GM23338 (cell line): ENCODE measurements around the gene ARL14EP. TPM values are rescaled to one million over a fixed set of nuclear protein-coding genes. Genes with fewer than 3 reads are reported as not detected.

Experiments
- ATAC-seq: fragments of 200-7000 bp; cut with Tn5 transposase; 3 replicates; pipeline ENCODE4 v1.9.1; 2020
- DNase-seq: peaks from one replicate; pipeline ENCODE4 v3.0.0-alpha.2; 2015; ENCODE audit warnings: low spot score
- H2AFZ ChIP-seq: fragments of 200-600 bp; sonication (generic); 2 replicates; pipeline ENCODE4 v1.8.0; 2016; ENCODE audit warnings: antibody characterized with exemption, mild to moderate bottlenecking, moderate library complexity
- H3F3A ChIP-seq: fragments of 200-600 bp; sonication (generic); replicated peaks from 2 replicates; pipeline ENCODE4 v1.8.0; 2017; ENCODE audit warnings: antibody characterized with exemption, mixed run types, low read depth
- H3K27ac ChIP-seq: fragments of 200-600 bp; sonication (generic); 2 replicates; pipeline ENCODE4 v1.6.1; 2016; ENCODE audit warnings: low read depth
- H3K27me3 ChIP-seq: fragments of 200-600 bp; sonication (generic); 2 replicates; pipeline ENCODE4 v1.8.0; 2016; ENCODE audit warnings: mild to moderate bottlenecking, mixed run types, moderate library complexity; ENCODE audit not compliant: insufficient read depth
- H3K36me3 ChIP-seq: fragments of 200-600 bp; sonication (generic); 2 replicates; pipeline ENCODE4 v1.8.0; 2016; ENCODE audit warnings: mild to moderate bottlenecking; ENCODE audit not compliant: insufficient read depth
- H3K4me1 ChIP-seq: fragments of 200-600 bp; sonication (generic); 2 replicates; pipeline ENCODE4 v1.8.0; 2016; ENCODE audit warnings: mild to moderate bottlenecking, moderate library complexity; ENCODE audit not compliant: insufficient read depth
- H3K4me2 ChIP-seq: fragments of 200-600 bp; sonication (generic); 2 replicates; pipeline ENCODE4 v1.7.1; 2017; ENCODE audit warnings: mixed run types
- H3K4me3 ChIP-seq: fragments of 200-600 bp; sonication (generic); 2 replicates; pipeline ENCODE4 v1.6.1; 2016; ENCODE audit warnings: mixed run types
- H3K79me2 ChIP-seq: fragments of 200-600 bp; sonication (generic); replicated peaks from 2 replicates; pipeline ENCODE4 v1.8.0; 2017; ENCODE audit warnings: mild to moderate bottlenecking; ENCODE audit not compliant: insufficient read depth
- H3K9me2 ChIP-seq: fragments of 200-600 bp; sonication (generic); 2 replicates; pipeline ENCODE4 v1.8.0; 2017; ENCODE audit not compliant: insufficient read depth
- H4K20me1 ChIP-seq: fragments of 200-600 bp; sonication (generic); replicated peaks from 2 replicates; pipeline ENCODE4 v1.8.0; 2017; ENCODE audit warnings: mild to moderate bottlenecking; ENCODE audit not compliant: insufficient read depth
- H3K27ac Mint-ChIP-seq: 2 replicates; pipeline ENCODE4 v1.8.0; 2020; ENCODE audit warnings: inconsistent platforms, mild to moderate bottlenecking, moderate library complexity, mixed read lengths
- H3K27me3 Mint-ChIP-seq: 3 replicates; pipeline ENCODE4 v1.8.0; 2022; ENCODE audit warnings: low read depth, mild to moderate bottlenecking, moderate library complexity, mixed read lengths, inconsistent platforms; ENCODE audit not compliant: insufficient read depth, poor library complexity
- H3K36me3 Mint-ChIP-seq: 3 replicates; pipeline ENCODE4 v1.8.0; 2021; ENCODE audit warnings: low read depth, mild to moderate bottlenecking, inconsistent platforms, moderate library complexity, mixed read lengths
- H3K4me1 Mint-ChIP-seq: 3 replicates; pipeline ENCODE4 v1.8.0; 2020; ENCODE audit warnings: mild to moderate bottlenecking, inconsistent platforms, mixed read lengths
- H3K4me3 Mint-ChIP-seq: 3 replicates; pipeline ENCODE4 v1.8.0; 2021; ENCODE audit warnings: moderate library complexity, mild to moderate bottlenecking, inconsistent platforms, mixed read lengths
- H3K9me3 Mint-ChIP-seq: 3 replicates; pipeline ENCODE4 v1.8.0; 2020; ENCODE audit warnings: moderate library complexity, mild to moderate bottlenecking, inconsistent platforms, mixed read lengths
- CREB1 ChIP-seq: fragments of 250-450 bp; sonication (Bioruptor Pico); IDR thresholded peaks from 2 replicates; pipeline ENCODE4 v1.5.0; 2020; ENCODE audit warnings: low read depth, mild to moderate bottlenecking, moderate library complexity
- JUNB ChIP-seq: IDR thresholded peaks from one replicate; pipeline ENCODE4 v1.6.1; 2016; ENCODE audit warnings: antibody characterized with exemption; ENCODE audit not compliant: unreplicated experiment
- POLR2AphosphoS5 ChIP-seq: IDR thresholded peaks from 2 replicates; pipeline ENCODE4 v1.6.1; 2016; ENCODE audit warnings: antibody characterized with exemption, low read depth
- STAT1 ChIP-seq: IDR thresholded peaks from one replicate; pipeline ENCODE4 v1.6.1; 2016; ENCODE audit warnings: antibody characterized with exemption; ENCODE audit not compliant: unreplicated experiment
- ZNF331 ChIP-seq: fragments of 250-450 bp; sonication (Bioruptor Pico); IDR thresholded peaks from 2 replicates; pipeline ENCODE4 v1.5.0; 2020; ENCODE audit warnings: low read depth, mild to moderate bottlenecking, moderate library complexity
- polyA plus RNA-seq: library from polyadenylated mRNA; unstranded; fragments of >200 nt; fragmentation: Nextera tagmentation; extraction: Ambion mirVana; gene quantifications from 2 replicates; pipeline ENCODE4 v1.2.1, GENCODE V29; 2016
- total RNA-seq: library from RNA; depleted of rRNA; stranded (reverse); fragments of >200 nt; shearing (Covaris generic); gene quantifications from 2 replicates; pipeline ENCODE4 v1.2.3, GENCODE V29; 2014
- TF ChIP-seq, protein P1 (sequence below), 2 experiments: fragments of 200-600 bp in 1 of 2; sonication (generic) in 1 of 2; conservative IDR thresholded peaks; 2 replicates each; pipeline versions ENCODE4 v1.5.1 to v1.6.1; 2016 to 2017; ENCODE audit warnings: antibody characterized with exemption in 2 of 2, low read depth in 2 of 2, mild to moderate bottlenecking in 2 of 2, moderate library complexity in 1 of 2
- TF ChIP-seq, protein P2 (sequence below): IDR thresholded peaks from 2 replicates; pipeline ENCODE4 v1.6.1; 2016; ENCODE audit warnings: antibody characterized with exemption

ARL14EP gene
- total and polyA plus RNA-seq, 2 experiments from 2014 or later = 33.4 to 62.0 TPM

DNA sequence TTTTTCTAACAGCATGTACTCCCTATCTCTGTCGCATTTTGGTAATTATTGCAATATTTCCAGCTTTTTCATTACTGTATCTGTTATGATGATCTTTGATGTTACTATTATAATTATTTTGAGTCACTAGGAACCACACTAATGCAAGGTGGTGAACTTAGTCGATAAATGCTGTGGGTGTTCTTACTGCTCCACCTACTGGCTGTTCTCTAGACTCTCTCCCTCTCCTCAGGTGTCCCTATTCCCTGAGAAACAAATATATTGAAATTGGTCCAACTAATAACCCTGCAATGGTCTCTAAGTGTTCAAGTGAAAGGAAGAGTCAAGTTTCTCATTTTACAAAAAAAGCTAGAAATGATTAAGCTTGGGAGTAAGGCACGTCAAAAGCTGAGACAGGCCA, 10.5 kb downstream of the ARL14EP start:
- no peak overlapping the region for H2AFZ ChIP-seq
- H3K27me3 ChIP-seq = no peaks in the 10 kb centered on the region
- ATAC-seq = peak; percentile 75
- TF ChIP-seq JUNB = no peak
- TF ChIP-seq, protein P1, sequence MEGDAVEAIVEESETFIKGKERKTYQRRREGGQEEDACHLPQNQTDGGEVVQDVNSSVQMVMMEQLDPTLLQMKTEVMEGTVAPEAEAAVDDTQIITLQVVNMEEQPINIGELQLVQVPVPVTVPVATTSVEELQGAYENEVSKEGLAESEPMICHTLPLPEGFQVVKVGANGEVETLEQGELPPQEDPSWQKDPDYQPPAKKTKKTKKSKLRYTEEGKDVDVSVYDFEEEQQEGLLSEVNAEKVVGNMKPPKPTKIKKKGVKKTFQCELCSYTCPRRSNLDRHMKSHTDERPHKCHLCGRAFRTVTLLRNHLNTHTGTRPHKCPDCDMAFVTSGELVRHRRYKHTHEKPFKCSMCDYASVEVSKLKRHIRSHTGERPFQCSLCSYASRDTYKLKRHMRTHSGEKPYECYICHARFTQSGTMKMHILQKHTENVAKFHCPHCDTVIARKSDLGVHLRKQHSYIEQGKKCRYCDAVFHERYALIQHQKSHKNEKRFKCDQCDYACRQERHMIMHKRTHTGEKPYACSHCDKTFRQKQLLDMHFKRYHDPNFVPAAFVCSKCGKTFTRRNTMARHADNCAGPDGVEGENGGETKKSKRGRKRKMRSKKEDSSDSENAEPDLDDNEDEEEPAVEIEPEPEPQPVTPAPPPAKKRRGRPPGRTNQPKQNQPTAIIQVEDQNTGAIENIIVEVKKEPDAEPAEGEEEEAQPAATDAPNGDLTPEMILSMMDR (conservative IDR thresholded peaks at IDR 0.05; ENCODE audit: low read depth in 2 of 2) = peak; percentile 71 to 84
- no peak overlapping the region for H3K4me2 ChIP-seq
- peaks cover 50% of the 10 kb centered on the region for H3K36me3 Mint-ChIP-seq
- H3K79me2 ChIP-seq = peaks cover 29% of the 10 kb centered on the region
- H3K27me3 Mint-ChIP-seq = no peaks in the 10 kb centered on the region
- no peaks in the 10 kb centered on the region for H3K4me1 Mint-ChIP-seq
- no peaks in the 10 kb centered on the region for H3K4me1 ChIP-seq
- no peaks in the 10 kb centered on the region for H3K9me2 ChIP-seq
- H4K20me1 ChIP-seq = peaks cover 10% of the 10 kb centered on the region
- H3K4me3 Mint-ChIP-seq = no peak overlapping the region
- H3K9me3 Mint-ChIP-seq = no peaks in the 10 kb centered on the region
- peak; percentile 55 for DNase-seq
- no peak overlapping the region for H3K4me3 ChIP-seq
- no peak overlapping the region for H3K27ac ChIP-seq
- H3K27ac Mint-ChIP-seq = no peak overlapping the region
- peaks cover 26% of the 10 kb centered on the region for H3K36me3 ChIP-seq
- H3F3A ChIP-seq = no peaks in the 10 kb centered on the region

DNA sequence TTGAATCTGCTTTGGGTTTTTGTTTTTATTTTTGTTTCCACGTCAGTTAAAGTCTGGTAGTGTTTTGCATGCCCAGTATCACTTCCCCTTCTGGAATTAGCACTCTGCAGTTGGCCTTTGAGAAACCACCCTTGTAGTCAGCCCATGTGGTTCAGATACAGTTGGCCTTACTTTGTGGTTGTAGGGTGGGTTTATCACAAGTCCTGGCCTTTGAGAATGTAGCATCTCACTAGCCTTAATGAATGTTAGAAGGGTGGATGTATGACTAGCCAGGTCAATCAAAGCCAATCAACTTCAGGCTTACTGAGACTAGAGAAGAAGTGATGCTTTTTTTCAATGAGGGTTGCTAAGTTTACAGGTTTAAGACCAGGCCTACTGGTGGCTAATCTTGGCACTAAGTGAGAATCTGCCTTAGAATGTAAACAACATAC, 19.8 kb downstream of the ARL14EP start:
- H3K4me3 Mint-ChIP-seq = no peak overlapping the region
- H2AFZ ChIP-seq = no peak overlapping the region
- no peak for ATAC-seq
- H3F3A ChIP-seq = no peaks in the 10 kb centered on the region
- no peak overlapping the region for H3K27ac ChIP-seq
- no peaks in the 10 kb centered on the region for H3K4me1 Mint-ChIP-seq
- H3K27me3 Mint-ChIP-seq = peaks cover under 1% of the 10 kb centered on the region
- no peaks in the 10 kb centered on the region for H3K9me2 ChIP-seq
- no peak for DNase-seq
- H3K4me3 ChIP-seq = no peak overlapping the region
- H3K27me3 ChIP-seq = no peaks in the 10 kb centered on the region
- H3K36me3 Mint-ChIP-seq = peaks cover 4% of the 10 kb centered on the region; the same call in 2 of the 3 replicates
- TF ChIP-seq STAT1 (no peak), ZNF331 (CRISPR knock-in tag) (no peak), CREB1 (no peak), POLR2AphosphoS5 (no peak), JUNB (no peak)
- TF ChIP-seq, protein P2, sequence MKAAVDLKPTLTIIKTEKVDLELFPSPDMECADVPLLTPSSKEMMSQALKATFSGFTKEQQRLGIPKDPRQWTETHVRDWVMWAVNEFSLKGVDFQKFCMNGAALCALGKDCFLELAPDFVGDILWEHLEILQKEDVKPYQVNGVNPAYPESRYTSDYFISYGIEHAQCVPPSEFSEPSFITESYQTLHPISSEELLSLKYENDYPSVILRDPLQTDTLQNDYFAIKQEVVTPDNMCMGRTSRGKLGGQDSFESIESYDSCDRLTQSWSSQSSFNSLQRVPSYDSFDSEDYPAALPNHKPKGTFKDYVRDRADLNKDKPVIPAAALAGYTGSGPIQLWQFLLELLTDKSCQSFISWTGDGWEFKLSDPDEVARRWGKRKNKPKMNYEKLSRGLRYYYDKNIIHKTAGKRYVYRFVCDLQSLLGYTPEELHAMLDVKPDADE = no peak
- TF ChIP-seq, protein P1 (conservative IDR thresholded peaks at IDR 0.05; ENCODE audit: low read depth in 2 of 2) = no peak
- H3K4me2 ChIP-seq = no peak overlapping the region
- no peaks in the 10 kb centered on the region for H3K9me3 Mint-ChIP-seq
- H3K79me2 ChIP-seq = no peaks in the 10 kb centered on the region
- no peak overlapping the region for H3K27ac Mint-ChIP-seq
- H3K4me1 ChIP-seq = no peaks in the 10 kb centered on the region
- H4K20me1 ChIP-seq = no peaks in the 10 kb centered on the region
- H3K36me3 ChIP-seq = no peaks in the 10 kb centered on the region
